ENCODE data around the gene F13A1.

DNA sequence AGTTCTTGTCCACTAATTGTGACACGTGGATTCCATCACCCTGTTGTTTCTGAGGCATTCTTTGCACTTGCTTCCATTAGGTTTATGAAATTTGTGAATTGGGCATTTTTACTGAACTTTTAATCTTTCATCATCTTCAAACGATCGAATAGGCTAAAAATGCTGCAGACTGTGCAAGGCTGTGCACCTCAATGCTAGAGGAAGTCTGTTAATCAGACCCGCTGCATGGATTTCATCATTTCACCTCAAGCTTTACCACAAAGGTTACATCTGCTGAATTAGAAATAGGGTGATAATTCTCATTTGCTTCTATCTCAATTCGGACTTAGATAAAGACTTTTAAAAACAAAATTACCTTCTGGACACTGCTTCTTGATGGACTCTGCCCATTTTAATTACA is 27.8 kb upstream of the F13A1 start:
- TF ChIP-seq, protein P1, sequence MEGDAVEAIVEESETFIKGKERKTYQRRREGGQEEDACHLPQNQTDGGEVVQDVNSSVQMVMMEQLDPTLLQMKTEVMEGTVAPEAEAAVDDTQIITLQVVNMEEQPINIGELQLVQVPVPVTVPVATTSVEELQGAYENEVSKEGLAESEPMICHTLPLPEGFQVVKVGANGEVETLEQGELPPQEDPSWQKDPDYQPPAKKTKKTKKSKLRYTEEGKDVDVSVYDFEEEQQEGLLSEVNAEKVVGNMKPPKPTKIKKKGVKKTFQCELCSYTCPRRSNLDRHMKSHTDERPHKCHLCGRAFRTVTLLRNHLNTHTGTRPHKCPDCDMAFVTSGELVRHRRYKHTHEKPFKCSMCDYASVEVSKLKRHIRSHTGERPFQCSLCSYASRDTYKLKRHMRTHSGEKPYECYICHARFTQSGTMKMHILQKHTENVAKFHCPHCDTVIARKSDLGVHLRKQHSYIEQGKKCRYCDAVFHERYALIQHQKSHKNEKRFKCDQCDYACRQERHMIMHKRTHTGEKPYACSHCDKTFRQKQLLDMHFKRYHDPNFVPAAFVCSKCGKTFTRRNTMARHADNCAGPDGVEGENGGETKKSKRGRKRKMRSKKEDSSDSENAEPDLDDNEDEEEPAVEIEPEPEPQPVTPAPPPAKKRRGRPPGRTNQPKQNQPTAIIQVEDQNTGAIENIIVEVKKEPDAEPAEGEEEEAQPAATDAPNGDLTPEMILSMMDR (IDR thresholded peaks at IDR 0.05; ENCODE audit: extremely low read depth in 1 of 2, insufficient read depth in 1 of 2, low read depth in 1 of 2, low read length in 2 of 2): no peak
- TF ChIP-seq POLR2A (IDR thresholded peaks at IDR 0.05; ENCODE audit: low read depth, low read length) (no peak), MYC (IDR thresholded peaks at IDR 0.05; ENCODE audit: low read depth, low read length) (no peak), POLR2AphosphoS5 (IDR thresholded peaks at IDR 0.05; ENCODE audit: insufficient read depth, low read depth, low read length) (no peak), JUN (IDR thresholded peaks at IDR 0.05; ENCODE audit: borderline replicate concordance, insufficient read depth, insufficient read length, low read depth) (no peak)
